Fibroblast of peridontal ligament (primary cell): ENCODE measurements around the gene ARPC5L.
"Not testable (repeated sequence)": the region's sequence is repeated elsewhere in the genome, so short reads cannot be mapped to it uniquely, and the experiment has no call there.

Experiments
- DNase-seq: peaks from one replicate; pipeline ENCODE4 v3.0.0-alpha.2; 2010; ENCODE audit errors: extremely low read depth

Gene ARPC5L

GRCh38 chr9:124861342-124862229 lies at the start of gene ARPC5L, which contains the start of gene RPL35:
ARPC5L (plus strand) TSS chr9:124862130; CDS start chr9:124869291, 7,161 bp downstream.
RPL35 (minus strand) TSS chr9:124861957; CDS start chr9:124861912, 45 bp downstream.
- DNase-seq: peak; percentile 84

- DNase-seq: peak; percentile 91
These were observed 49.5 kb upstream of the ARPC5L start for GRCh38 chr9:124812441-124812876.

- DNase-seq: no peak
These were observed 48.9 kb upstream of the ARPC5L start for GRCh38 chr9:124813041-124813440.

- no peak for DNase-seq
These were observed 48.3 kb upstream of the ARPC5L start for GRCh38 chr9:124813501-124814163.

GRCh38 chr9:124814164-124814535 lies 47.8 kb upstream of the ARPC5L start:
- DNase-seq: no peak

- no peak for DNase-seq
These were observed 46.3 kb upstream of the ARPC5L start for GRCh38 chr9:124815601-124816000.

GRCh38 chr9:124818431-124819281 lies 43.3 kb upstream of the ARPC5L start:
- no peak for DNase-seq

GRCh38 chr9:124820698-124821623 lies 41.0 kb upstream of the ARPC5L start:
- DNase-seq: no peak

GRCh38 chr9:124828489-124829333 lies 33.2 kb upstream of the ARPC5L start:
- no peak for DNase-seq

- no peak for DNase-seq
These were observed 32.6 kb upstream of the ARPC5L start for GRCh38 chr9:124829334-124829669.

GRCh38 chr9:124830593-124830992 lies 31.3 kb upstream of the ARPC5L start:
- DNase-seq: no peak

- no peak for DNase-seq
These were observed 30.1 kb upstream of the ARPC5L start for GRCh38 chr9:124831642-124832364.

GRCh38 chr9:124834591-124834990 lies 27.3 kb upstream of the ARPC5L start:
- DNase-seq: no peak

- peak; percentile 57 for DNase-seq
These were observed 26.8 kb upstream of the ARPC5L start for GRCh38 chr9:124835026-124835557.

GRCh38 chr9:124838132-124838531 lies 23.8 kb upstream of the ARPC5L start:
- not testable (repeated sequence) for DNase-seq

GRCh38 chr9:124838567-124839275 lies 23.2 kb upstream of the ARPC5L start:
- DNase-seq: not testable (repeated sequence)

GRCh38 chr9:124839612-124840299 lies 22.2 kb upstream of the ARPC5L start:
- peak; percentile 23 for DNase-seq
